Fibroblast of gingiva (primary cell): Measurements from ENCODE around the gene SPDYE1.

Source experiments
- DNase-seq: peaks from one replicate; pipeline ENCODE4 v3.0.0-alpha.2; 2011; ENCODE audit warnings: low read depth

Gene SPDYE1

DNA sequence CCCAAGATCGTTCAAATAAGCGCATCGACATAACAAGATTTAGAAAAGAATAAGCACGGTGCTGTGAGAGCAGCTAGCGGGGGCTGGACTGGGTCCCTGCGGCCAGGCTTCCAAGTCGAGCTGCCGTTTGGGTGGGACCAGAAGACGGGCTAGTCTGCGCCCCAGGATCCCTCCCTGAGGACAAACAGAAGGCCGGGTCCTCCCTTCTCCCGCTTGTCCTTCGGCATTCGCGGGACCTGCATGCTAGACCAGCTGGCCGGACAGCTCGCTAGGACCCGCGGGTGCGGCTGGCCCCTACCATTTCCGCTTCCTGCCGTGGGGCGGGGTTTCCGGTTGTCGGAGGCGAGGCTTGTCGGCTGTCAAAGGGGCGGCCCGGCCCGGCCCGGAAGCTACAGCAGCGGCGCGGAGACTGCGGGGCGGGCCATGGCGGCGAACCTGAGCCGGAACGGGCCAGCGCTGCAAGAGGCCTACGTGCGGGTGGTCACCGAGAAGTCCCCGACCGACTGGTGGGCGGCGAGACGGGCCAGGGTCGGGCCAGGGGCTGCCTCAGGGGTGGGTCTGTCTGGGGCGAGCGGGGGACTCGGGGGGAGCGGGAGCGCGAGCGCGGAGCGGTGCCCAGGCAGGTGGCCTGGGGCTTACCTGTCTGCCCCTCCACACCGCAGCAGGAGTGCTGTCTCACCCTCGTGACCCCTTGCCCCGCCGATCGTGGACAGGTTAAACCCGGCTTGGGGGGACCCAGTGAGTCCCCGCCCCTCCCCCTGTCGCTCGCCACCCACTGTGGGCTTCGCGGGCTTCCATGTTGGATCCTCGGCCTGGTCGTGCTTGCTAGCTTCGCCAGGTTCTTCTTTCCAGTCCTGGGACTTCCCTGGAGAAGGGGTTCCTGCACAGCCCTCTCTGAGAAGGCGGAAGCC is 46.9 kb downstream of the SPDYE1 start, which contains the start of gene DBNL:
DBNL (plus strand) TSS at position 388 of the 911 bp plus-strand sequence; CDS start at position 424, 36 bp downstream.
- DNase-seq, result peak; percentile 81

- no peak for DNase-seq
These were observed 47.7 kb downstream of the SPDYE1 start for GRCh38 chr7:44045226-44046014.

GRCh38 chr7:44046321-44047061 is 48.8 kb downstream of the SPDYE1 start:
- DNase-seq, result no peak

GRCh38 chr7:44048031-44048795 is 50.5 kb downstream of the SPDYE1 start:
- DNase-seq, result no peak

- no peak for DNase-seq
These were observed 52.6 kb downstream of the SPDYE1 start for GRCh38 chr7:44050121-44050914.

DNA sequence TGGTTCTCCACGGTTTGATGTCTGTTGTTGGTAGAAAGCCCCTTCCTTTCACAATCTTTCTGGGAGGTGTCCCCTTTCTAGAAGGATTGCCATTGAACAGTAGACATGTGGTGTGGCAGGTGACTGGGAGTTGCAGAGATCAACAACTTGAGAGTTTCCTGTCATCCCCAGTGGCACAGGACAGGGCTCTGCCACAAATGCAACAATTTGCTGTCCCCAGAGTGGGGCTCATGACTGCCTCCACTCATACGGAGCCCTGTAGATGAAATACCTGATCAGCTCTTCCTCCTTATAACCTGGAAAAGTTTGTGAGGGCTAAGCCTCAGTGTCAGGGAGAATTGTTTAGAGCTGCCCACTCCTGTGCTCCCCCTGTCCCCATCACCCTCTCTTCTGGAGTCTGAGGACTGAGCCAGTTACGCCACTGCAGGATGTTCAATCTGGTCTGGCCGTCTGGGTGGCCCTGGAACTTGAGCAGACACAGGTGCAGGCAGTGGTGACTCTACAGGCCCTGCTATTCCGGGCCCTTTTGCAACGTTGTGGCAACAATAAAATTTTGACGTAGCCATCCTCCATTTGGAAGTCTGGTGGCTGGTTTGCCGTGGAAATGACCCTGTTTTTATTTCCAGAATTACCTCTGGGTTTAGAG is 53.3 kb downstream of the SPDYE1 start:
- no peak for DNase-seq

- no peak for DNase-seq
These were observed 54.0 kb downstream of the SPDYE1 start for GRCh38 chr7:44051611-44052220.

DNA sequence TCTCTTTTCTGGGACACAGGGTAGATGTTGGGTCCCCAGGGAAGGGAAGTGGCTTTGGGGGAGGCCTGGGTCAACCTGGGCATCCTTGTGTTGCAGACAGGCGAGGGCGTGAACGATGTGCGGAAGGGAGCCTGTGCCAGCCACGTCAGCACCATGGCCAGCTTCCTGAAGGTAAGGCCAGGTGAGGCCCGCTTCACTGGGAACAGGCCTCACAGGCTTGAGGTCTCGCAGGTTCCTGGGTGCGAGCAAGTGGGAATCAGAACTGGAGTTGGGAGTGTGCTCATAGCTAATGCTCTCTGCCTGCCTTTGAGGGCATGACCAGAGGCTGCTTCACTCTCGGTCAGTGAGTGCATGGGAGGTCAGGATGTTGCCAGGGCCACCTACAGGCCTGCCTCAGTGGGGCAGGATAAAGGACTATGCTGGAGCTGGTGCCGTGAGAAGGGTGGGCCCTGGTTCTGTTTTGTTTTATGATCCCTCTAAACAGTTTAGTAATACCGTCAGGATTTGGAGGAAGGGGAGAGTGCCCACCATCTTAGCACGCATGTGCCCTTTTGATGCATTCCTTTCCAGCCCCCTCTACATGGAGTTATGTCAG is 55.2 kb downstream of the SPDYE1 start:
- DNase-seq, result no peak

GRCh38 chr7:44056681-44057080 is 59.0 kb downstream of the SPDYE1 start:
- DNase-seq, result no peak

- DNase-seq, result no peak
These were observed 59.6 kb downstream of the SPDYE1 start for GRCh38 chr7:44057181-44057848.

- DNase-seq, result no peak
These were observed 60.4 kb downstream of the SPDYE1 start for GRCh38 chr7:44057849-44058758.

GRCh38 chr7:44058759-44059218 is 61.1 kb downstream of the SPDYE1 start:
- no peak for DNase-seq

DNA sequence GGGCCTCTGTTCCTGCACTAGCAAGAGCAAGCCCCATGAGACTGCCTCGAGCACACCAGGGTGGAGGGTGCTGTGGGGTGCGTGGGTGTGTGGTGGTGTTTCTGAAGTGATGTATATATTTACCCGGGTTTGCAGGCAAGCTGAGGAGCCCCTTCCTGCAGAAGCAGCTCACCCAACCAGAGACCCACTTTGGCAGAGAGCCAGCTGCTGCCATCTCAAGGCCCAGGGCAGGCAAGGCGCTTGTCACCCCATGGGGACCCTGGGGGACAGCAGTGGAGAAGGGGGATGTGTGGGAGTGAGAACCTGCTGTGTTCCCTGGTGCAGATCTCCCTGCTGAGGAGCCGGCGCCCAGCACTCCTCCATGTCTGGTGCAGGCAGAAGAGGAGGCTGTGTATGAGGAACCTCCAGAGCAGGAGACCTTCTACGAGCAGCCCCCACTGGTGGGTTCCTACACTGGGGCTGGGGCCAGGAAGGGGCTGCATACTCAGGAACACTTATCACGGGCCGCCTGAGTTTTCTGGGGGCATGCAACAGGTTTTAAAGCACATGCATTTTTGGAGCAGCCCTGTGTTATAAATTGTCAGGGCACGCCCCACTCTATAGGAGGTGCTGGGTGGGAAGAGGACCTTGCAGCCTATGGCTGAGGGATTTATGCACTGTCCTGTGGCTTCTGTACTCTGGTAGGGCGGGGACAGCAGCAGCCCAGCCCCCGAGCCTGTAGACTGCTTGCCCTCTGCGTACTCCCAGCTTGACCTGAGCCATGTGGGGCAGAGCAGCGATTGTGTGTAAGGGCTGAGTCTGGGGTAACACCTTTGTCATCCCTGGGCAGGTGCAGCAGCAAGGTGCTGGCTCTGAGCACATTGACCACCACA is 61.8 kb downstream of the SPDYE1 start:
- no peak for DNase-seq
